ENCODE data around the gene SMG9.

SMG9 gene

GRCh38 chr19:43705729-43706128, 49.0 kb downstream of the SMG9 start:
- ChIA-PET CTCF (no interaction called here), POLR2A (no interaction called here)
- TF ChIP-seq ARNT (IDR thresholded peaks at IDR 0.05) (no peak), NFRKB (IDR thresholded peaks at IDR 0.05) (no peak), FOXM1 (IDR thresholded peaks at IDR 0.05; ENCODE audit: borderline replicate concordance) (no peak), ELF4 (IDR thresholded peaks at IDR 0.05) (no peak), LEF1 (IDR thresholded peaks at IDR 0.05; ENCODE audit: borderline replicate concordance) (no peak), SP1 (IDR thresholded peaks at IDR 0.05) (no peak), SUZ12 (IDR thresholded peaks at IDR 0.05) (no peak)

GRCh38 chr19:43704002-43704705, 50.6 kb downstream of the SMG9 start:
- no peak for TF ChIP-seq FOXA1 (IDR thresholded peaks at IDR 0.05)
- no peak for TF ChIP-seq CTBP1 (IDR thresholded peaks at IDR 0.05; ENCODE audit: borderline replicate concordance)
- no peak for TF ChIP-seq ZNF384 (IDR thresholded peaks at IDR 0.05)
- TF ChIP-seq FOXM1 (IDR thresholded peaks at IDR 0.05; ENCODE audit: borderline replicate concordance), result no peak
- TF ChIP-seq L3MBTL2 (conservative IDR thresholded peaks at IDR 0.05), result no peak
- no peak for TF ChIP-seq SUZ12 (IDR thresholded peaks at IDR 0.05)
- no peak for TF ChIP-seq ELF4 (IDR thresholded peaks at IDR 0.05)
- TF ChIP-seq NFRKB (IDR thresholded peaks at IDR 0.05), result no peak
- TF ChIP-seq TARDBP (IDR thresholded peaks at IDR 0.05), result no peak
- no peak for TF ChIP-seq FOXK2 (IDR thresholded peaks at IDR 0.05)
- no peak for TF ChIP-seq LEF1 (IDR thresholded peaks at IDR 0.05; ENCODE audit: borderline replicate concordance)
- no peak for TF ChIP-seq SP1 (IDR thresholded peaks at IDR 0.05)
- no peak for TF ChIP-seq PKNOX1 (IDR thresholded peaks at IDR 0.05)
- TF ChIP-seq ARNT (IDR thresholded peaks at IDR 0.05), result no peak
- no peak for TF ChIP-seq BHLHE40 (IDR thresholded peaks at IDR 0.05; ENCODE audit: borderline replicate concordance)
- TF ChIP-seq HDGF (IDR thresholded peaks at IDR 0.05; ENCODE audit: borderline replicate concordance), result no peak
- DNase-seq (ENCODE audit: extremely low spot score), result no peak
- ChIA-PET POLR2A (interaction anchor here (0.8 kb wide), 1 partner anchor 14 kb away, joined by 3 read pairs; no protein-coding TSS in a partner anchor), CTCF (interaction anchor here (1.1 kb wide), 1 partner anchor 36 kb away, joined by 4 read pairs; no protein-coding TSS in a partner anchor)

More at GRCh38 chr19:43705729-43706128, 49.0 kb downstream of the SMG9 start:
- no peak for DNase-seq (ENCODE audit: extremely low spot score)

- CTCF ChIA-PET, result interaction anchor here (0.6 kb wide), 1 partner anchor 118 kb away, joined by 3 read pairs; no protein-coding TSS in a partner anchor
- no peak for TF ChIP-seq LEF1 (IDR thresholded peaks at IDR 0.05; ENCODE audit: borderline replicate concordance)
- no peak for TF ChIP-seq FOXM1 (IDR thresholded peaks at IDR 0.05; ENCODE audit: borderline replicate concordance)
- TF ChIP-seq BHLHE40 (IDR thresholded peaks at IDR 0.05; ENCODE audit: borderline replicate concordance), result no peak
- no peak for TF ChIP-seq L3MBTL2 (conservative IDR thresholded peaks at IDR 0.05)
- no peak for TF ChIP-seq ZNF384 (IDR thresholded peaks at IDR 0.05)
- no peak for TF ChIP-seq NFRKB (IDR thresholded peaks at IDR 0.05)
- TF ChIP-seq FOXK2 (IDR thresholded peaks at IDR 0.05), result no peak
- no peak for TF ChIP-seq HDGF (IDR thresholded peaks at IDR 0.05; ENCODE audit: borderline replicate concordance)
- no peak for TF ChIP-seq FOXA1 (IDR thresholded peaks at IDR 0.05)
- no peak for TF ChIP-seq SP1 (IDR thresholded peaks at IDR 0.05)
- no peak for TF ChIP-seq ELF4 (IDR thresholded peaks at IDR 0.05)
- TF ChIP-seq ARNT (IDR thresholded peaks at IDR 0.05), result no peak
- TF ChIP-seq PKNOX1 (IDR thresholded peaks at IDR 0.05), result no peak
- TF ChIP-seq TARDBP (IDR thresholded peaks at IDR 0.05), result no peak
- DNase-seq (ENCODE audit: extremely low spot score), result no peak
- POLR2A ChIA-PET, result interaction anchor here (1.5 kb wide), 1 partner anchor 32 kb away, joined by 4 read pairs; no protein-coding TSS in a partner anchor
Measured at GRCh38 chr19:43700395-43701000, 54.3 kb downstream of the SMG9 start.

- no peak for TF ChIP-seq SP1 (IDR thresholded peaks at IDR 0.05)
- TF ChIP-seq HDGF (IDR thresholded peaks at IDR 0.05; ENCODE audit: borderline replicate concordance), result no peak
- no peak for TF ChIP-seq LEF1 (IDR thresholded peaks at IDR 0.05; ENCODE audit: borderline replicate concordance)
- no peak for TF ChIP-seq FOXA1 (IDR thresholded peaks at IDR 0.05)
- no peak for TF ChIP-seq ZNF384 (IDR thresholded peaks at IDR 0.05)
- TF ChIP-seq SUZ12 (IDR thresholded peaks at IDR 0.05), result no peak
- no peak for TF ChIP-seq BHLHE40 (IDR thresholded peaks at IDR 0.05; ENCODE audit: borderline replicate concordance)
- TF ChIP-seq PKNOX1 (IDR thresholded peaks at IDR 0.05), result no peak
- no peak for TF ChIP-seq FOXM1 (IDR thresholded peaks at IDR 0.05; ENCODE audit: borderline replicate concordance)
- no peak for TF ChIP-seq ELF4 (IDR thresholded peaks at IDR 0.05)
- TF ChIP-seq TARDBP (IDR thresholded peaks at IDR 0.05), result no peak
- POLR2A ChIA-PET, result interaction anchor here (1.5 kb wide), 1 partner anchor 31 kb away, joined by 4 read pairs; no protein-coding TSS in a partner anchor
- CTCF ChIA-PET, result no interaction called here
- no peak for DNase-seq (ENCODE audit: extremely low spot score)
Measured at GRCh38 chr19:43699506-43700394, 55.0 kb downstream of the SMG9 start.

GRCh38 chr19:43697295-43697694, 57.5 kb downstream of the SMG9 start:
- TF ChIP-seq BHLHE40 (IDR thresholded peaks at IDR 0.05; ENCODE audit: borderline replicate concordance) (no peak), ARNT (IDR thresholded peaks at IDR 0.05) (no peak), L3MBTL2 (conservative IDR thresholded peaks at IDR 0.05) (no peak), ZNF384 (IDR thresholded peaks at IDR 0.05) (no peak), PKNOX1 (IDR thresholded peaks at IDR 0.05) (no peak), CTBP1 (IDR thresholded peaks at IDR 0.05; ENCODE audit: borderline replicate concordance) (no peak), TARDBP (IDR thresholded peaks at IDR 0.05) (no peak)
- POLR2A ChIA-PET, result no interaction called here
- CTCF ChIA-PET, result no interaction called here

More at GRCh38 chr19:43697295-43697694, 57.5 kb downstream of the SMG9 start:
- DNase-seq (ENCODE audit: extremely low spot score), result no peak

Measured in HEK293T (cell line).